ENCODE results near the gene GMFB. TPM values are rescaled to one million over a fixed set of nuclear protein-coding genes. Genes with fewer than 3 reads are reported as not detected.

The GMFB gene
- total RNA-seq, 1 experiment from 2014 or later: 63.7 TPM

GRCh38 chr14:54501480-54501879 is 12.7 kb upstream of the GMFB start (continued):
- TF ChIP-seq E2F4 (CRISPR knock-in tag; IDR thresholded peaks at IDR 0.05; ENCODE audit: borderline replicate concordance, low read depth) (no peak), PRDM15 (CRISPR knock-in tag; IDR thresholded peaks at IDR 0.05) (no peak), RORB (CRISPR knock-in tag; IDR thresholded peaks at IDR 0.05) (no peak), ZNF532 (CRISPR knock-in tag; IDR thresholded peaks at IDR 0.05; ENCODE audit: borderline replicate concordance) (no peak), ZNF219 (CRISPR knock-in tag; IDR thresholded peaks at IDR 0.05; ENCODE audit: borderline replicate concordance) (no peak), ZNF138 (CRISPR knock-in tag; conservative IDR thresholded peaks at IDR 0.05) (no peak), PRRX2 (CRISPR knock-in tag; IDR thresholded peaks at IDR 0.05) (no peak)

- H3K36me3 Mint-ChIP-seq: no peaks in the 10 kb centered on the region
- DNase-seq (ENCODE audit: low spot score) (no peak), ATAC-seq (no peak)
- no peaks in the 10 kb centered on the region for H3K4me1 Mint-ChIP-seq
- ChIA-PET POLR2A (no interaction called here), CTCF (no interaction called here)
- peaks cover 4% of the 10 kb centered on the region for H3K9me3 Mint-ChIP-seq
- TF ChIP-seq CTCF (IDR thresholded peaks at IDR 0.05) (no peak), GRHL2 (CRISPR knock-in tag; IDR thresholded peaks at IDR 0.05; ENCODE audit: insufficient replicate concordance, severe bottlenecking) (no peak), JAZF1 (CRISPR knock-in tag; IDR thresholded peaks at IDR 0.05) (no peak), CDX4 (CRISPR knock-in tag; IDR thresholded peaks at IDR 0.05; ENCODE audit: borderline replicate concordance) (no peak), TCF7 (CRISPR knock-in tag; IDR thresholded peaks at IDR 0.05; ENCODE audit: low read depth) (no peak), TEAD1 (CRISPR knock-in tag; IDR thresholded peaks at IDR 0.05) (no peak)
- H3K4me3 Mint-ChIP-seq: no peak overlapping the region
- peaks cover under 1% of the 10 kb centered on the region; the same call in 1 of the 2 replicates for H3K27me3 Mint-ChIP-seq (ENCODE audit: low read depth)
- no peak overlapping the region for H3K27ac Mint-ChIP-seq
Measured at GRCh38 chr14:54500744-54501143, 12.0 kb upstream of the GMFB start.

Data from WTC11 (cell line).